Neutrophil (primary cell): ENCODE measurements around the gene DAAM2.
A peak's percentile ranks its signal among the peaks of the same experiment; 100 is the strongest.

Experiments used
- H3K27ac ChIP-seq: fragments of 200-600 bp; sonication (generic); 2 replicates; pipeline ENCODE4 v1.5.1; 2016; ENCODE audit warnings: mild to moderate bottlenecking, moderate library complexity
- H3K27me3 ChIP-seq: fragments of 200-600 bp; sonication (generic); 2 replicates; pipeline ENCODE4 v1.6.0; 2016; ENCODE audit warnings: mild to moderate bottlenecking
- H3K36me3 ChIP-seq: fragments of 200-600 bp; sonication (generic); 2 replicates; pipeline ENCODE4 v1.5.1; 2017
- H3K4me1 ChIP-seq, 2 experiments: fragments of 200-600 bp in 1 of 2; sonication (generic) in 1 of 2; 1 replicate in 1 of 2; 2 replicates in 1 of 2; pipeline versions ENCODE4 v1.5.1 to v1.6.1; 2013 to 2016; ENCODE audit warnings: low read depth in 1 of 2, low read length in 1 of 2, mild to moderate bottlenecking in 1 of 2, moderate library complexity in 1 of 2; ENCODE audit not compliant: control insufficient read depth in 1 of 2, insufficient read depth in 1 of 2
- H3K4me3 ChIP-seq, 2 experiments: fragments of 200-600 bp in 1 of 2; sonication (generic) in 1 of 2; 1 replicate in 1 of 2; 2 replicates in 1 of 2; pipeline ENCODE4 v1.5.1; 2013 to 2016; ENCODE audit warnings: low read depth in 1 of 2, low read length in 1 of 2, mild to moderate bottlenecking in 1 of 2, moderate library complexity in 1 of 2
- H3K9me3 ChIP-seq: fragments of 200-600 bp; sonication (generic); 2 replicates; pipeline ENCODE4 v1.5.1; 2016
- TF ChIP-seq, protein P1 (sequence below): fragments of 200-600 bp; sonication (generic); IDR thresholded peaks from 2 replicates; pipeline ENCODE4 v1.5.1; 2016; ENCODE audit warnings: antibody characterized with exemption

The DAAM2 gene

DNA sequence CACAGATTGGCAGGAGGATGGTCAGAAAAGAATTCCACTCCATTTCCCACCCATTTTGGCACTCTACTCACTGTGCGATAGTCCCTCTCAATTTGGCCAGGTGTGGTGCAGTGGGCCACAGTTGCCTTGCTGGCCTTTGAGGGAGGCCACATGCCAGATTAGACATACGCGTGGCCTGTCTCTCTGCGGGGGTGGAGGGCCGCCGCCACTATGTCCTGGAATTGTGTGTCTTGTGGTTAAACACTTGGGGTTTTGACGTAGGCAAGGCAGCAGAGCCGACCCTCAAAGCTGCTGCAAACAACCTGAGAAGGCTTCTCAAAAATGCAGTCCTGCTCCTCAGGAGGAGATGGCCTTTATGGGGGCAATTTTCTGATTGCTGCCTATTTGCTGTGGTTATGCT, 4.9 kb upstream of the DAAM2 start:
- H3K36me3 ChIP-seq: no peaks in the 10 kb centered on the region
- peaks cover 7% of the 10 kb centered on the region in 2 experiments for H3K4me1 ChIP-seq
- H3K27ac ChIP-seq: no peak overlapping the region
- TF ChIP-seq, protein P1, sequence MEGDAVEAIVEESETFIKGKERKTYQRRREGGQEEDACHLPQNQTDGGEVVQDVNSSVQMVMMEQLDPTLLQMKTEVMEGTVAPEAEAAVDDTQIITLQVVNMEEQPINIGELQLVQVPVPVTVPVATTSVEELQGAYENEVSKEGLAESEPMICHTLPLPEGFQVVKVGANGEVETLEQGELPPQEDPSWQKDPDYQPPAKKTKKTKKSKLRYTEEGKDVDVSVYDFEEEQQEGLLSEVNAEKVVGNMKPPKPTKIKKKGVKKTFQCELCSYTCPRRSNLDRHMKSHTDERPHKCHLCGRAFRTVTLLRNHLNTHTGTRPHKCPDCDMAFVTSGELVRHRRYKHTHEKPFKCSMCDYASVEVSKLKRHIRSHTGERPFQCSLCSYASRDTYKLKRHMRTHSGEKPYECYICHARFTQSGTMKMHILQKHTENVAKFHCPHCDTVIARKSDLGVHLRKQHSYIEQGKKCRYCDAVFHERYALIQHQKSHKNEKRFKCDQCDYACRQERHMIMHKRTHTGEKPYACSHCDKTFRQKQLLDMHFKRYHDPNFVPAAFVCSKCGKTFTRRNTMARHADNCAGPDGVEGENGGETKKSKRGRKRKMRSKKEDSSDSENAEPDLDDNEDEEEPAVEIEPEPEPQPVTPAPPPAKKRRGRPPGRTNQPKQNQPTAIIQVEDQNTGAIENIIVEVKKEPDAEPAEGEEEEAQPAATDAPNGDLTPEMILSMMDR: no peak
- H3K4me3 ChIP-seq: no peak overlapping the region
- H3K9me3 ChIP-seq: no peaks in the 10 kb centered on the region
- peaks cover 75% of the 10 kb centered on the region for H3K27me3 ChIP-seq

DNA sequence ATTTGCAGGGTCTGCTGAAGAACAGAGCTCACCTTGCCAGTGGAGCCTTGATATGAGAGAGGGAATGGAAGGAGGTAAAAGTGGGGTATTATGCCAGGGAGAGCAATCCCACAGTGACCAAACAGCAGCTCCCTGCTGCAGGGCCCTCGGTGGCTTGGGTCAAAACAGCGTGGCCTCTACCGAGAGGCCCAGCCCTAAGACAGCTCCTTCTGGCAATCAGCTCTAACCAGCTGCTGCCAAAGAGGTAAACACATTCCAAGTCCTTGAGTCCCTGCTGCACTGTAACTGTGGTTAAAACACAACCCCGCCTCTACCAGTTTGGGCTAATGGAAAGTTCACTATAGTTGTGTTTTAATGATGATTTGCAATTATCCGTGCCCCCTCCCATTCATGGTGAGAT, 1.4 kb upstream of the DAAM2 start:
- H3K27me3 ChIP-seq: peaks cover 93% of the 10 kb centered on the region
- no peaks in the 10 kb centered on the region for H3K9me3 ChIP-seq
- no peak overlapping the region for H3K27ac ChIP-seq
- no peaks in the 10 kb centered on the region for H3K36me3 ChIP-seq
- peaks cover 10 to 12% of the 10 kb centered on the region in 2 experiments for H3K4me1 ChIP-seq
- TF ChIP-seq, protein P1: no peak
- no peak overlapping the region for H3K4me3 ChIP-seq

DNA sequence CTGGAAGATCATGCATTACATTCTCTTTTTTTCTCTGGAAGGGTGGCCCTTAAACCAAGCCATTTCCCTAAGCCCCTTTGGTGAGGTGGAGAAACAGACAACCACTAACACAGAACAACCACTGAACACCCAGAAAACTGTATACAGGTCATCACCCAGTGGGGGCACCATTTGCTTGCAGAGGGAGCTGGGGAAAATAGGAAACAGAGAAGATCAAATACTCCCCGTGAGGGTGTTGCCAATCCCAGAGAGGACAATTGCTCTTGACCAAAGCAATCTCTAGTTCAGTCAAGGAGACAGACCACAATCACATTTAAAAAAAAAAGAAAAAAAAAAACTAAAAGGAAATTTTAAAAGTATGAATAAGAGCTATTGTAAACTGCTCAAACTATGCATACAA, 865 bp upstream of the DAAM2 start:
- peaks cover 10 to 12% of the 10 kb centered on the region in 2 experiments for H3K4me1 ChIP-seq
- no peak overlapping the region for H3K4me3 ChIP-seq
- peaks cover 93% of the 10 kb centered on the region for H3K27me3 ChIP-seq
- no peak overlapping the region for H3K27ac ChIP-seq
- TF ChIP-seq, protein P1: no peak
- H3K9me3 ChIP-seq: no peaks in the 10 kb centered on the region
- no peaks in the 10 kb centered on the region for H3K36me3 ChIP-seq

DNA sequence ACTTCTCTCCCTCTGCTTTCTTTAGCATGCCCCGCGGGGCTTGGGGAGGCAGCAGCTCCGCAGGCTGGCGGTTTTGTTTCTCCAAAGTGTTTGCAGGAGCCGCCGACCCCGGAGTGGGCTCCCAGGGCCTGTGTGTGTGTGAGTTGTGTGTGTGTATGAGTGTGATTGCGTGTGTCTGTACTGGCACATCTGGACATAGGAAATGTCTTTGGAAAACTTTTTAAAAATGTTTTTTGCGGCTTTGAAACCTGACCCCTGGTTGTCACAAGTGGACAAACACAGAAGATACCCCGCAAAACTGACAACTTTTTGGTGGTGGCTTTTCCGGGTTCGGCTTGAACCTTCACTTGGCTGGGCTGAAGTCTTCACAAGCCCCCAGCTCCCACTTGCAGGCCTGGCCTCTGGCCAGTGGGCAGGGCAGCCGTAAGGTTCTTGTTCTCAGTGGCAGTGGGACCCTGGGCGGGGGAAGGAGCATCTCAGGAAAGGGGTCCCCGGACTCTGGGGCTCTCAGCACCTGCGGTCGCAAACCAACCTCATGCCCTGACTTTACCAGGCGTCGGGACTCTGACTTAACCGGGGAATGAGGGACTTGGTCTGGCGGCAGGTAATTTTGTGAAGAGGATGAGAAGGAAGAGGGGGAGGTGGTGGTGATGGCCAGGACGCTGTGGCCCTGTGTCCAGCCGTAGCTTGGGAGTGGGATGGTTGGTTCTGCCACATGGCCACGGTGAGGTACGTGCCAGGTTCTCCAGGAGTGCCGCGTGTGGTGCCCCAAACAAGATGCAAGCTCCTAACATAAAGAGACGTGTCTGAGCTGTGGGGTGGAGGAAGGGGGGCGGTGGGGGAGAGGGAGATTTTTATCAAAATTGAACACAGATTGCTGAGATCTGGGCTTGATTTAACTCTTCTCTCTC, 619 bp downstream of the DAAM2 start:
- Histone ChIP-seq H3K27ac (no peak overlapping the region), H3K9me3 (no peaks in the 10 kb centered on the region), H3K4me3 (peak overlapping the region; percentile 45 to 57), H3K36me3 (no peaks in the 10 kb centered on the region), H3K27me3 (peaks cover 92% of the 10 kb centered on the region), H3K4me1 (peaks cover 10 to 12% of the 10 kb centered on the region in 2 experiments)
- TF ChIP-seq, protein P1: no peak

DNA sequence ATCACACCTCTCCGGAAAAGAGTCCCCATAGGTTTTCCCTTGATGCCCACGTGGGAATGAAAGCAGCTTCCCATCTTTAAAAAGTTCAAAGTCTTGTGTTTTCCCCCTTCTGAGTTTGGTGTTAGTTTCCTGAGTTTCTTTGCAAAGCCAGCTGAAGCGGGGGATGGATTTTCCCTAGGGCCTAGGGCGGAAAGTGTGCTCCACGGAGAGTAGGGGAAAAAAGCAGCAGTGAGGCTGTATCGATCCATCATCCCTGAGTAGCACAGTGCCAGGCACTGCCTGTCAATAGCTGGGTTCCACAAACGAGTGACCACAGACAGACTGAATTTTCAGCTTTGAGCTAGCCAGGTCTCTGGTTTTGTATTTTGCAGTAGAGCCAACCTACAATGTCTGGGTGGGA, 1.3 kb downstream of the DAAM2 start:
- Histone ChIP-seq H3K36me3 (no peaks in the 10 kb centered on the region), H3K4me1 (peaks cover 10 to 12% of the 10 kb centered on the region in 2 experiments), H3K27ac (no peak overlapping the region), H3K9me3 (no peaks in the 10 kb centered on the region), H3K27me3 (peaks cover 92% of the 10 kb centered on the region), H3K4me3 (no peak overlapping the region)
- TF ChIP-seq, protein P1: no peak
